Tibial artery (tissue), 4 donors: Measurements from ENCODE around the gene MOCOS.

ENCODE experiments used
- DNase-seq, 2 donors: peaks; one replicate each; pipeline ENCODE4 v3.0.0-alpha.2; 2019
- H3K27ac ChIP-seq, 2 donors: fragments of 200-600 bp; sonication (generic) in 1 of 2; 1 replicate in 1 of 2; 2 replicates in 1 of 2; pipeline ENCODE4 v1.5.1; 2018 to 2019; ENCODE audit warnings: mild to moderate bottlenecking in 1 of 2
- H3K27me3 ChIP-seq, 2 donors: fragments of 200-600 bp; sonication (generic) in 1 of 2; one replicate each; pipeline versions ENCODE4 v1.5.1 to v1.6.0; 2016 to 2019
- H3K36me3 ChIP-seq, 3 donors: fragments of 200-600 bp; sonication (generic) in 2 of 3; one replicate each; pipeline ENCODE4 v1.5.1; 2016 to 2019; ENCODE audit warnings: mild to moderate bottlenecking in 2 of 3
- H3K4me1 ChIP-seq, 4 donors: fragments of 200-600 bp; sonication (generic) in 2 of 4; 1 replicate in 3 of 4; 2 replicates in 1 of 4; pipeline ENCODE4 v1.5.1; 2016 to 2019
- H3K4me3 ChIP-seq, 2 donors: fragments of 200-600 bp; sonication (generic) in 1 of 2; 1 replicate in 1 of 2; 2 replicates in 1 of 2; pipeline ENCODE4 v1.5.1; 2018 to 2019; ENCODE audit warnings: mild to moderate bottlenecking in 2 of 2
- H3K9me3 ChIP-seq, 3 donors: fragments of 200-600 bp; sonication (generic) in 1 of 3; one replicate each; pipeline ENCODE4 v1.5.1; 2016 to 2019
- CTCF ChIP-seq, 2 experiments: fragments of 200-600 bp in 1 of 2; fragments of 450-650 bp in 1 of 2; IDR thresholded peaks; one replicate each; pipeline ENCODE4 v1.5.1; 2017 to 2019; ENCODE audit warnings: antibody characterized with exemption in 2 of 2, mild to moderate bottlenecking in 1 of 2, moderate library complexity in 1 of 2
- intact Hi-C: fragments of 100-400 bp; cut with DNase I; formaldehyde crosslinking; loops from one replicate; pipeline ENCODE4 v1.15.0; 2023; ENCODE audit warnings: low total_unique reads

Gene MOCOS

GRCh38 chr18:36299015-36299414 lies 111.7 kb downstream of the MOCOS start:
- intact Hi-C loops: loop anchor here (5.0 to 10.0 kb wide), 3 partner anchors 68 to 273 kb away; no protein-coding TSS in a partner anchor
- no peaks in the 10 kb centered on the region for H3K27me3 ChIP-seq
- no peak for DNase-seq

GRCh38 chr18:36300211-36300610 lies 112.9 kb downstream of the MOCOS start:
- no peaks in the 10 kb centered on the region for H3K9me3 ChIP-seq
- no peak overlapping the region for H3K27ac ChIP-seq
- DNase-seq: no peak

More at GRCh38 chr18:36299015-36299414, 111.7 kb downstream of the MOCOS start:
- Histone ChIP-seq H3K27ac (no peak overlapping the region), H3K4me3 (peak overlapping the region; percentile 64 to 70), H3K9me3 (no peaks in the 10 kb centered on the region), H3K4me1 (peaks cover 0 to 19% (median 12%) of the 10 kb centered on the region in 4 donors), H3K36me3 (no peaks in the 10 kb centered on the region)
- no peak for TF ChIP-seq CTCF (IDR thresholded peaks at IDR 0.05)

GRCh38 chr18:36301884-36302283 lies 114.6 kb downstream of the MOCOS start:
- H3K27ac ChIP-seq: no peak overlapping the region
- intact Hi-C loops: no loop called here
- TF ChIP-seq CTCF (IDR thresholded peaks at IDR 0.05): no peak
- DNase-seq: no peak
- no peaks in the 10 kb centered on the region for H3K9me3 ChIP-seq
- no peaks in the 10 kb centered on the region for H3K36me3 ChIP-seq
- no peaks in the 10 kb centered on the region for H3K27me3 ChIP-seq
- no peak overlapping the region for H3K4me3 ChIP-seq
- H3K4me1 ChIP-seq: peaks cover 0 to 18% (median 10%) of the 10 kb centered on the region in 4 donors

More at GRCh38 chr18:36300211-36300610, 112.9 kb downstream of the MOCOS start:
- intact Hi-C loops: no loop called here
- no peak for TF ChIP-seq CTCF (IDR thresholded peaks at IDR 0.05)
- H3K36me3 ChIP-seq: no peaks in the 10 kb centered on the region
- H3K4me3 ChIP-seq: no peak overlapping the region
- H3K4me1 ChIP-seq: peaks cover 0 to 19% (median 12%) of the 10 kb centered on the region in 4 donors
- H3K27me3 ChIP-seq: no peaks in the 10 kb centered on the region

GRCh38 chr18:36302676-36303075 lies 115.4 kb downstream of the MOCOS start:
- no peak for TF ChIP-seq CTCF (IDR thresholded peaks at IDR 0.05)
- Histone ChIP-seq H3K27me3 (no peaks in the 10 kb centered on the region), H3K36me3 (no peaks in the 10 kb centered on the region), H3K4me1 (peaks cover 0 to 18% (median 8%) of the 10 kb centered on the region in 4 donors), H3K9me3 (no peaks in the 10 kb centered on the region), H3K4me3 (no peak overlapping the region), H3K27ac (no peak overlapping the region)
- intact Hi-C loops: no loop called here
- DNase-seq: no peak

- Histone ChIP-seq H3K27ac (no peak overlapping the region), H3K27me3 (no peaks in the 10 kb centered on the region), H3K4me1 (peaks cover 0 to 18% (median 5%) of the 10 kb centered on the region in 4 donors), H3K36me3 (no peaks in the 10 kb centered on the region), H3K9me3 (no peaks in the 10 kb centered on the region), H3K4me3 (no peak overlapping the region)
- intact Hi-C loops: no loop called here
- DNase-seq: no peak
- TF ChIP-seq CTCF (IDR thresholded peaks at IDR 0.05): no peak
These were observed 116.0 kb downstream of the MOCOS start for GRCh38 chr18:36303211-36303844.
